ENCODE results near the gene SLC27A2.

DNA sequence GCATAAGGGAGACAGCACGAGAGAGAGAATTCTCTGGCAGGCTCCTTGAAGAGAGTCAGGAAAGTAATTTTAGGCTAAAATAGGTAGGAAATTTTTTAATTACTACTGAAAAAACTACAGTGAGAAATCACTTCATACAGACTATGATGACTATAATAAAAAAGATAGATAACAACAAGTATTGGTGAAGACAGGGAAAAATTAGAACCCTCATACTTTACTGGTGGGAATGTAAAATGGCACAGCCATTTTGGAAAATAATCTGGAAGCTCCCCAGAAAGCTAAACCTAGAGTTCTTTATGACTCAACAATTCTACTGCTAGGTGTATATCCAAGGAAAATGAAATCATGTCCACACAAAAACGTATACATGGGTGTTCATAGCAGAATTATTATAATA, 85.6 kb downstream of the SLC27A2 start:
- TF ChIP-seq, protein P1, sequence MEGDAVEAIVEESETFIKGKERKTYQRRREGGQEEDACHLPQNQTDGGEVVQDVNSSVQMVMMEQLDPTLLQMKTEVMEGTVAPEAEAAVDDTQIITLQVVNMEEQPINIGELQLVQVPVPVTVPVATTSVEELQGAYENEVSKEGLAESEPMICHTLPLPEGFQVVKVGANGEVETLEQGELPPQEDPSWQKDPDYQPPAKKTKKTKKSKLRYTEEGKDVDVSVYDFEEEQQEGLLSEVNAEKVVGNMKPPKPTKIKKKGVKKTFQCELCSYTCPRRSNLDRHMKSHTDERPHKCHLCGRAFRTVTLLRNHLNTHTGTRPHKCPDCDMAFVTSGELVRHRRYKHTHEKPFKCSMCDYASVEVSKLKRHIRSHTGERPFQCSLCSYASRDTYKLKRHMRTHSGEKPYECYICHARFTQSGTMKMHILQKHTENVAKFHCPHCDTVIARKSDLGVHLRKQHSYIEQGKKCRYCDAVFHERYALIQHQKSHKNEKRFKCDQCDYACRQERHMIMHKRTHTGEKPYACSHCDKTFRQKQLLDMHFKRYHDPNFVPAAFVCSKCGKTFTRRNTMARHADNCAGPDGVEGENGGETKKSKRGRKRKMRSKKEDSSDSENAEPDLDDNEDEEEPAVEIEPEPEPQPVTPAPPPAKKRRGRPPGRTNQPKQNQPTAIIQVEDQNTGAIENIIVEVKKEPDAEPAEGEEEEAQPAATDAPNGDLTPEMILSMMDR (IDR thresholded peaks at IDR 0.05) = no peak
- TF ChIP-seq EZH2 (IDR thresholded peaks at IDR 0.05; ENCODE audit: borderline replicate concordance, insufficient read depth, low read depth, low read length, poor library complexity, severe bottlenecking) = no peak

Data from B cell (primary cell).